Activated CD4-positive, alpha-beta T cell treated with anti-CD3 and anti-CD28 coated beads, Interleukin-2, amount 10 ng/mL, durations not matched to agents 24 days and 14 days (primary cell): ENCODE data around the gene RPL41. TPM values are rescaled to one million over a fixed set of nuclear protein-coding genes. Genes with fewer than 3 reads are reported as not detected.

Experiments used
- DNase-seq: peaks from one replicate; pipeline ENCODE4 v3.0.0; 2022
- H3K27ac Mint-ChIP-seq: one replicate; pipeline ENCODE4 v1.8.0; 2022; ENCODE audit warnings: mild to moderate bottlenecking, mixed read lengths
- H3K27me3 Mint-ChIP-seq: one replicate; pipeline ENCODE4 v1.8.0; 2022; ENCODE audit warnings: mixed read lengths
- H3K36me3 Mint-ChIP-seq: one replicate; pipeline ENCODE4 v1.8.0; 2022; ENCODE audit warnings: low read depth, mild to moderate bottlenecking, mixed read lengths
- H3K4me1 Mint-ChIP-seq: one replicate; pipeline ENCODE4 v1.8.0; 2021; ENCODE audit warnings: mixed read lengths
- H3K4me3 Mint-ChIP-seq: one replicate; pipeline ENCODE4 v1.8.0; 2022; ENCODE audit warnings: mild to moderate bottlenecking, moderate library complexity, mixed read lengths
- H3K9me3 Mint-ChIP-seq: one replicate; pipeline ENCODE4 v1.8.0; 2021; ENCODE audit warnings: mixed read lengths
- intact Hi-C: fragments of 100-400 bp; cut with micrococcal nuclease; formaldehyde crosslinking; loops from one replicate; pipeline ENCODE4 v1.15.1; 2023
- total RNA-seq: library from RNA; stranded (reverse); gene quantifications from 2 replicates; pipeline ENCODE4 v1.2.3, GENCODE V29; 2022

The RPL41 gene
- total RNA-seq, 1 donor from 2014 or later: 3,831 TPM

DNA sequence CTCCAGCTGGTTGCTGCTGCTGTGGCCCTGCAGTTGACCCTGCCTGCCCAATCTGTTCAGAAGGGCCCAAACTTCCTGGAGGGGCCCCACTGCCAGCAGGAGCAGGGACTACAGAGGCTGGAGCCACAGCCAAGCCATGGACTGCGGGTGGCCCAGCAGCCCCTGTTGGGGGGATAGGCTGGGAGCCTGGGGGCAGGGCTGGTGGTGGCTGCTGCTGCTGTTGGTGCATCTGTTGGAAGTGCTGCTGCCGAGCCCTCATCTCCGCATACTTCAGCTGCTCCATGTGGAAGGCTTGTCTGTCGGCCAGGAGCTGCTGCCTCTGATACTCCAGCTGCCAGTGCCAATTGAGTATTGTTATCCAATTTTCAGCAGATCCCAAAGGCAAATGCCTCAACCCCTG is 48.9 kb downstream of the RPL41 start:
- H3K4me3 Mint-ChIP-seq: no peak overlapping the region
- H3K4me1 Mint-ChIP-seq: peaks cover 22% of the 10 kb centered on the region
- H3K36me3 Mint-ChIP-seq: peaks cover 75% of the 10 kb centered on the region
- no peak for DNase-seq
- H3K27ac Mint-ChIP-seq: peak overlapping the region; percentile 66
- intact Hi-C loops: no loop called here
- H3K27me3 Mint-ChIP-seq: no peaks in the 10 kb centered on the region
- H3K9me3 Mint-ChIP-seq: no peaks in the 10 kb centered on the region

Other genes with a start within 250 kb of the RPL41 start
- gene PYM1, start 188.7 kb upstream of the RPL41 start, total RNA-seq: 34.8 and 35.6 TPM in 2 replicates
- 355 and 365 TPM in 2 replicates for gene DGKA, start 185.5 kb upstream of the RPL41 start, total RNA-seq
- not detected in 2 replicates for gene PMEL, start 150.6 kb upstream of the RPL41 start, total RNA-seq
- 108 and 110 TPM in 2 replicates for gene CDK2, start 149.8 kb upstream of the RPL41 start, total RNA-seq
- gene RAB5B, start 142.6 kb upstream of the RPL41 start, total RNA-seq: 39.0 and 40.2 TPM in 2 replicates
- gene SUOX, start 119.4 kb upstream of the RPL41 start, total RNA-seq: 9.3 and 10.2 TPM in 2 replicates
- 24.3 and 26.1 TPM in 2 replicates for gene IKZF4, start 95.6 kb upstream of the RPL41 start, total RNA-seq
- 40.5 and 46.3 TPM in 2 replicates for gene RPS26, start 74.7 kb upstream of the RPL41 start, total RNA-seq
- gene ERBB3, start 36.5 kb upstream of the RPL41 start, total RNA-seq: 0.14 and 0.57 TPM in 2 replicates
- gene PA2G4, start 12.1 kb upstream of the RPL41 start, total RNA-seq: 453 and 472 TPM in 2 replicates
- gene ZC3H10, start 1.6 kb downstream of the RPL41 start, total RNA-seq: 8.9 and 11.2 TPM in 2 replicates
- 155 and 158 TPM in 2 replicates for gene ESYT1, start 11.6 kb downstream of the RPL41 start, total RNA-seq
- 63.3 and 68.9 TPM in 2 replicates for gene MYL6B, start 36.0 kb downstream of the RPL41 start, total RNA-seq
- 717 and 752 TPM in 2 replicates for gene MYL6, start 41.7 kb downstream of the RPL41 start, total RNA-seq
- 127 and 130 TPM in 2 replicates for gene SMARCC2, start 72.8 kb downstream of the RPL41 start, total RNA-seq
- 39.8 and 41.1 TPM in 2 replicates for gene RNF41, start 105.3 kb downstream of the RPL41 start, total RNA-seq
- 94.7 and 96.0 TPM in 2 replicates for gene NABP2, start 107.7 kb downstream of the RPL41 start, total RNA-seq
- 0.86 and 1.6 TPM in 2 replicates for gene SLC39A5, start 113.4 kb downstream of the RPL41 start, total RNA-seq
- 68.0 and 69.0 TPM in 2 replicates for gene ANKRD52, start 141.8 kb downstream of the RPL41 start, total RNA-seq
- 17.0 TPM in 2 replicates for gene COQ10A, start 150.3 kb downstream of the RPL41 start, total RNA-seq
- 311 and 317 TPM in 2 replicates for gene CS, start 183.7 kb downstream of the RPL41 start, total RNA-seq
- gene CNPY2, start 199.4 kb downstream of the RPL41 start, total RNA-seq: 165 and 169 TPM in 2 replicates
- gene PAN2, start 217.4 kb downstream of the RPL41 start, total RNA-seq: 31.3 and 34.7 TPM in 2 replicates
- gene IL23A, start 222.3 kb downstream of the RPL41 start, total RNA-seq: 36.0 and 36.9 TPM in 2 replicates
- 64.9 and 68.4 TPM in 2 replicates for gene STAT2, start 243.5 kb downstream of the RPL41 start, total RNA-seq
- gene APOF, start 246.2 kb downstream of the RPL41 start, total RNA-seq: not detected in 2 replicates